ENCODE measurements around the gene EHD4.

The EHD4 gene

GRCh38 chr15:41915255-41915994 is 56.9 kb downstream of the EHD4 start:
- no peaks in the 10 kb centered on the region for H3K27me3 ChIP-seq (ENCODE audit: insufficient read depth, insufficient read length)
- TF ChIP-seq SUZ12 (IDR thresholded peaks at IDR 0.05; ENCODE audit: extremely low read depth, insufficient read depth, insufficient read length) (no peak), ZNF274 (IDR thresholded peaks at IDR 0.05; ENCODE audit: low read depth, low read length) (no peak), YY1 (IDR thresholded peaks at IDR 0.05; ENCODE audit: insufficient read depth, insufficient read length) (no peak)
- no peaks in the 10 kb centered on the region for H3K9me3 ChIP-seq (ENCODE audit: insufficient read depth, low read length)
- H3K4me1 ChIP-seq (ENCODE audit: insufficient read depth, insufficient read length), result no peaks in the 10 kb centered on the region
- DNase-seq (ENCODE audit: low read depth, low spot score), result no peak
- H3K36me3 ChIP-seq (ENCODE audit: insufficient read depth, insufficient read length, low read length), result peaks cover 58% of the 10 kb centered on the region
- no peak overlapping the region for H3K9ac ChIP-seq (ENCODE audit: insufficient read length, low read depth)
- H3K4me3 ChIP-seq (ENCODE audit: insufficient read length, low read depth), result no peak overlapping the region

- peaks cover 60% of the 10 kb centered on the region for H3K36me3 ChIP-seq (ENCODE audit: insufficient read depth, insufficient read length, low read length)
- no peaks in the 10 kb centered on the region for H3K9me3 ChIP-seq (ENCODE audit: insufficient read depth, low read length)
- H3K9ac ChIP-seq (ENCODE audit: insufficient read length, low read depth), result no peak overlapping the region
- no peak for DNase-seq (ENCODE audit: low read depth, low spot score)
- H3K4me3 ChIP-seq (ENCODE audit: insufficient read length, low read depth), result no peak overlapping the region
- TF ChIP-seq SUZ12 (IDR thresholded peaks at IDR 0.05; ENCODE audit: extremely low read depth, insufficient read depth, insufficient read length), result no peak
- peaks cover 2% of the 10 kb centered on the region for H3K4me1 ChIP-seq (ENCODE audit: insufficient read depth, insufficient read length)
- H3K27me3 ChIP-seq (ENCODE audit: insufficient read depth, insufficient read length), result no peaks in the 10 kb centered on the region
Observed at GRCh38 chr15:41914411-41914810, 57.9 kb downstream of the EHD4 start.

- DNase-seq (ENCODE audit: low read depth, low spot score), result no peak
- H3K9me3 ChIP-seq (ENCODE audit: insufficient read depth, low read length), result no peaks in the 10 kb centered on the region
- TF ChIP-seq YY1 (IDR thresholded peaks at IDR 0.05; ENCODE audit: insufficient read depth, insufficient read length) (no peak), SUZ12 (IDR thresholded peaks at IDR 0.05; ENCODE audit: extremely low read depth, insufficient read depth, insufficient read length) (no peak), ZNF274 (IDR thresholded peaks at IDR 0.05; ENCODE audit: low read depth, low read length) (no peak)
- no peak overlapping the region for H3K9ac ChIP-seq (ENCODE audit: insufficient read length, low read depth)
- H3K4me1 ChIP-seq (ENCODE audit: insufficient read depth, insufficient read length), result peaks cover 2% of the 10 kb centered on the region
- peaks cover 60% of the 10 kb centered on the region for H3K36me3 ChIP-seq (ENCODE audit: insufficient read depth, insufficient read length, low read length)
- no peak overlapping the region for H3K4me3 ChIP-seq (ENCODE audit: insufficient read length, low read depth)
- H3K27me3 ChIP-seq (ENCODE audit: insufficient read depth, insufficient read length), result no peaks in the 10 kb centered on the region
Observed at GRCh38 chr15:41913256-41913655, 59.1 kb downstream of the EHD4 start.

GRCh38 chr15:41911691-41912345 is 60.5 kb downstream of the EHD4 start:
- H3K4me3 ChIP-seq (ENCODE audit: insufficient read length, low read depth), result no peak overlapping the region
- TF ChIP-seq YY1 (IDR thresholded peaks at IDR 0.05; ENCODE audit: insufficient read depth, insufficient read length) (no peak), SUZ12 (IDR thresholded peaks at IDR 0.05; ENCODE audit: extremely low read depth, insufficient read depth, insufficient read length) (no peak), ZNF274 (IDR thresholded peaks at IDR 0.05; ENCODE audit: low read depth, low read length) (no peak)
- H3K36me3 ChIP-seq (ENCODE audit: insufficient read depth, insufficient read length, low read length), result peaks cover 60% of the 10 kb centered on the region
- H3K9ac ChIP-seq (ENCODE audit: insufficient read length, low read depth), result no peak overlapping the region
- DNase-seq (ENCODE audit: low read depth, low spot score), result no peak
- H3K9me3 ChIP-seq (ENCODE audit: insufficient read depth, low read length), result peaks cover 3% of the 10 kb centered on the region; the same call in 1 of the 2 replicates
- no peaks in the 10 kb centered on the region for H3K27me3 ChIP-seq (ENCODE audit: insufficient read depth, insufficient read length)
- peaks cover 2% of the 10 kb centered on the region for H3K4me1 ChIP-seq (ENCODE audit: insufficient read depth, insufficient read length)

- Histone ChIP-seq H3K4me3 (ENCODE audit: insufficient read length, low read depth) (no peak overlapping the region), H3K4me1 (ENCODE audit: insufficient read depth, insufficient read length) (peaks cover 13% of the 10 kb centered on the region), H3K9me3 (ENCODE audit: insufficient read depth, low read length) (peaks cover 11% of the 10 kb centered on the region; the same call in 1 of the 2 replicates), H3K9ac (ENCODE audit: insufficient read length, low read depth) (no peak overlapping the region), H3K36me3 (ENCODE audit: insufficient read depth, insufficient read length, low read length) (peaks cover 46% of the 10 kb centered on the region), H3K27me3 (ENCODE audit: insufficient read depth, insufficient read length) (no peaks in the 10 kb centered on the region)
- DNase-seq (ENCODE audit: low read depth, low spot score), result no peak
- TF ChIP-seq SUZ12 (IDR thresholded peaks at IDR 0.05; ENCODE audit: extremely low read depth, insufficient read depth, insufficient read length) (no peak), ZNF274 (IDR thresholded peaks at IDR 0.05; ENCODE audit: low read depth, low read length) (no peak), YY1 (IDR thresholded peaks at IDR 0.05; ENCODE audit: insufficient read depth, insufficient read length) (no peak)
Observed at GRCh38 chr15:41908736-41909461, 63.5 kb downstream of the EHD4 start.

- Histone ChIP-seq H3K4me3 (ENCODE audit: insufficient read length, low read depth) (no peak overlapping the region), H3K9me3 (ENCODE audit: insufficient read depth, low read length) (peaks cover 11% of the 10 kb centered on the region; the same call in 1 of the 2 replicates), H3K4me1 (ENCODE audit: insufficient read depth, insufficient read length) (peaks cover 16% of the 10 kb centered on the region), H3K36me3 (ENCODE audit: insufficient read depth, insufficient read length, low read length) (peaks cover 48% of the 10 kb centered on the region), H3K27me3 (ENCODE audit: insufficient read depth, insufficient read length) (no peaks in the 10 kb centered on the region), H3K9ac (ENCODE audit: insufficient read length, low read depth) (no peak overlapping the region)
- DNase-seq (ENCODE audit: low read depth, low spot score), result no peak
- TF ChIP-seq SUZ12 (IDR thresholded peaks at IDR 0.05; ENCODE audit: extremely low read depth, insufficient read depth, insufficient read length) (no peak), ZNF274 (IDR thresholded peaks at IDR 0.05; ENCODE audit: low read depth, low read length) (no peak), YY1 (IDR thresholded peaks at IDR 0.05; ENCODE audit: insufficient read depth, insufficient read length) (no peak)
Observed at GRCh38 chr15:41907141-41907540, 65.2 kb downstream of the EHD4 start.

- H3K36me3 ChIP-seq (ENCODE audit: insufficient read depth, insufficient read length, low read length), result peaks cover 46% of the 10 kb centered on the region
- no peak overlapping the region for H3K9ac ChIP-seq (ENCODE audit: insufficient read length, low read depth)
- no peak for TF ChIP-seq ZNF274 (IDR thresholded peaks at IDR 0.05; ENCODE audit: low read depth, low read length)
- TF ChIP-seq SUZ12 (IDR thresholded peaks at IDR 0.05; ENCODE audit: extremely low read depth, insufficient read depth, insufficient read length), result no peak
- TF ChIP-seq YY1 (IDR thresholded peaks at IDR 0.05; ENCODE audit: insufficient read depth, insufficient read length), result no peak
- DNase-seq (ENCODE audit: low read depth, low spot score), result no peak
- H3K4me3 ChIP-seq (ENCODE audit: insufficient read length, low read depth), result no peak overlapping the region
- H3K27me3 ChIP-seq (ENCODE audit: insufficient read depth, insufficient read length), result no peaks in the 10 kb centered on the region
- H3K9me3 ChIP-seq (ENCODE audit: insufficient read depth, low read length), result peaks cover 11% of the 10 kb centered on the region; the same call in 1 of the 2 replicates
- H3K4me1 ChIP-seq (ENCODE audit: insufficient read depth, insufficient read length), result peaks cover 16% of the 10 kb centered on the region
Observed at GRCh38 chr15:41906608-41907007, 65.7 kb downstream of the EHD4 start.
